DOHH2 (cell line): ENCODE measurements around the gene PALM.

Source experiments
- CTCF ChIP-seq: fragments of 200-600 bp; sonication (generic); IDR thresholded peaks from one replicate; pipeline ENCODE4 v1.5.1; 2014; ENCODE audit warnings: antibody characterized with exemption, mild to moderate bottlenecking, low read depth, low read length; ENCODE audit not compliant: poor library complexity, severe bottlenecking
- EZH2phosphoT487 ChIP-seq: fragments of 200-600 bp; sonication (generic); IDR thresholded peaks from 2 replicates; pipeline ENCODE4 v1.6.1; 2017; ENCODE audit warnings: borderline replicate concordance, mild to moderate bottlenecking, antibody characterized with exemption, low read length, moderate library complexity, mixed read lengths

GRCh38 chr19:695352-695949 lies 13.3 kb upstream of the PALM start, which contains the start of gene PRSS57:
- TF ChIP-seq CTCF, result no peak
- TF ChIP-seq EZH2phosphoT487, result no peak
